Measurements from ENCODE around the gene ZNF727.
"Not testable (repeated sequence)": the region's sequence is repeated elsewhere in the genome, so short reads cannot be mapped to it uniquely, and the experiment has no call there.

The ZNF727 gene

GRCh38 chr7:64037095-64037494, 8.1 kb upstream of the ZNF727 start:
- no peak for DNase-seq (ENCODE audit: low spot score)

GRCh38 chr7:64046041-64046389, 781 bp downstream of the ZNF727 start:
- Histone ChIP-seq H3K36me3 (replicated peaks in 1 of 2; ENCODE audit: control insufficient read depth in 2 of 2, insufficient read depth in 2 of 2, low read length in 2 of 2) (no peaks in the 10 kb centered on the region), H3K27me3 (ENCODE audit: control insufficient read depth in 3 of 3, insufficient read depth in 3 of 3, low read depth in 1 of 3, low read length in 3 of 3) (no peaks in the 10 kb centered on the region), H3K27ac (replicated peaks; ENCODE audit: low read length) (no peak overlapping the region), H3K4ac (ENCODE audit: low read length) (no peak overlapping the region), H3K4me2 (ENCODE audit: insufficient read depth, low read length, poor library complexity, severe bottlenecking) (no peak overlapping the region), H3K23ac (ENCODE audit: low read depth, low read length, poor library complexity) (no peak overlapping the region), H2BK5ac (ENCODE audit: low read length) (no peak overlapping the region), H3K18ac (ENCODE audit: low read length) (no peak overlapping the region), H2AFZ (ENCODE audit: low read length) (no peak overlapping the region), H3K79me1 (ENCODE audit: low read depth, low read length) (no peaks in the 10 kb centered on the region), H3K14ac (ENCODE audit: low read length) (no peak overlapping the region), H2BK12ac (ENCODE audit: low read length) (no peak overlapping the region), H3K9ac (ENCODE audit: low read depth, low read length, poor library complexity) (no peak overlapping the region), H4K8ac (ENCODE audit: low read depth, low read length) (no peak overlapping the region), H3K9me3 (replicated peaks in 1 of 2; ENCODE audit: control insufficient read depth in 2 of 2, insufficient read depth in 1 of 2, low read depth in 1 of 2, low read length in 2 of 2) (peaks cover 0 to 24% of the 10 kb centered on the region in 2 donors), H4K91ac (ENCODE audit: low read depth, low read length, poor library complexity) (no peak overlapping the region), H2BK120ac (ENCODE audit: low read depth, low read length) (no peak overlapping the region), H3K4me1 (ENCODE audit: control insufficient read depth in 2 of 2, insufficient read depth in 1 of 2, low read depth in 1 of 2, low read length in 2 of 2) (no peaks in the 10 kb centered on the region), H2BK15ac (ENCODE audit: low read length) (no peak overlapping the region), H3K4me3 (ENCODE audit: low read length in 2 of 2) (no peak overlapping the region), H2AK5ac (ENCODE audit: low read depth, low read length) (no peak overlapping the region)
- no CpG with 5 or more reads among the region's 12 CpGs for WGBS, 2 donors (ENCODE audit: extremely low coverage in 2 of 2, insufficient read length in 2 of 2, insufficient replicate concordance in 1 of 2)
- DNase-seq (ENCODE audit: low spot score): no peak

More at GRCh38 chr7:64037095-64037494, 8.1 kb upstream of the ZNF727 start:
- no peaks in the 10 kb centered on the region for H3K4me1 ChIP-seq (ENCODE audit: control insufficient read depth in 2 of 2, insufficient read depth in 1 of 2, low read depth in 1 of 2, low read length in 2 of 2)
- no peak overlapping the region for H3K18ac ChIP-seq (ENCODE audit: low read length)
- no peak overlapping the region for H2AK5ac ChIP-seq (ENCODE audit: low read depth, low read length)
- no peak overlapping the region for H3K4ac ChIP-seq (ENCODE audit: low read length)
- no peak overlapping the region for H4K8ac ChIP-seq (ENCODE audit: low read depth, low read length)
- H2BK15ac ChIP-seq (ENCODE audit: low read length): no peak overlapping the region
- no peak overlapping the region for H3K4me2 ChIP-seq (ENCODE audit: insufficient read depth, low read length, poor library complexity, severe bottlenecking)
- H3K9ac ChIP-seq (ENCODE audit: low read depth, low read length, poor library complexity): no peak overlapping the region
- peak overlapping the region in 1 of 2 donors; percentile 58 for H3K4me3 ChIP-seq (ENCODE audit: low read length in 2 of 2)
- H3K79me1 ChIP-seq (ENCODE audit: low read depth, low read length): no peaks in the 10 kb centered on the region
- no peak overlapping the region for H3K14ac ChIP-seq (ENCODE audit: low read length)
- H2BK120ac ChIP-seq (ENCODE audit: low read depth, low read length): no peak overlapping the region
- H3K23ac ChIP-seq (ENCODE audit: low read depth, low read length, poor library complexity): no peak overlapping the region
- no peak overlapping the region for H2BK12ac ChIP-seq (ENCODE audit: low read length)
- H3K27me3 ChIP-seq (ENCODE audit: control insufficient read depth in 3 of 3, insufficient read depth in 3 of 3, low read depth in 1 of 3, low read length in 3 of 3): no peaks in the 10 kb centered on the region
- WGBS, 2 donors (ENCODE audit: extremely low coverage in 2 of 2, insufficient read length in 2 of 2, insufficient replicate concordance in 1 of 2): no CpG with 5 or more reads among the region's 21 CpGs
- H2AFZ ChIP-seq (ENCODE audit: low read length): no peak overlapping the region
- no peak overlapping the region for H4K91ac ChIP-seq (ENCODE audit: low read depth, low read length, poor library complexity)
- H3K36me3 ChIP-seq (replicated peaks in 1 of 2; ENCODE audit: control insufficient read depth in 2 of 2, insufficient read depth in 2 of 2, low read length in 2 of 2): no peaks in the 10 kb centered on the region
- H3K27ac ChIP-seq (replicated peaks; ENCODE audit: low read length): no peak overlapping the region
- no peak overlapping the region for H2BK5ac ChIP-seq (ENCODE audit: low read length)
- H3K9me3 ChIP-seq (replicated peaks in 1 of 2; ENCODE audit: control insufficient read depth in 2 of 2, insufficient read depth in 1 of 2, low read depth in 1 of 2, low read length in 2 of 2): peaks cover 0 to 26% of the 10 kb centered on the region in 2 donors

DNA sequence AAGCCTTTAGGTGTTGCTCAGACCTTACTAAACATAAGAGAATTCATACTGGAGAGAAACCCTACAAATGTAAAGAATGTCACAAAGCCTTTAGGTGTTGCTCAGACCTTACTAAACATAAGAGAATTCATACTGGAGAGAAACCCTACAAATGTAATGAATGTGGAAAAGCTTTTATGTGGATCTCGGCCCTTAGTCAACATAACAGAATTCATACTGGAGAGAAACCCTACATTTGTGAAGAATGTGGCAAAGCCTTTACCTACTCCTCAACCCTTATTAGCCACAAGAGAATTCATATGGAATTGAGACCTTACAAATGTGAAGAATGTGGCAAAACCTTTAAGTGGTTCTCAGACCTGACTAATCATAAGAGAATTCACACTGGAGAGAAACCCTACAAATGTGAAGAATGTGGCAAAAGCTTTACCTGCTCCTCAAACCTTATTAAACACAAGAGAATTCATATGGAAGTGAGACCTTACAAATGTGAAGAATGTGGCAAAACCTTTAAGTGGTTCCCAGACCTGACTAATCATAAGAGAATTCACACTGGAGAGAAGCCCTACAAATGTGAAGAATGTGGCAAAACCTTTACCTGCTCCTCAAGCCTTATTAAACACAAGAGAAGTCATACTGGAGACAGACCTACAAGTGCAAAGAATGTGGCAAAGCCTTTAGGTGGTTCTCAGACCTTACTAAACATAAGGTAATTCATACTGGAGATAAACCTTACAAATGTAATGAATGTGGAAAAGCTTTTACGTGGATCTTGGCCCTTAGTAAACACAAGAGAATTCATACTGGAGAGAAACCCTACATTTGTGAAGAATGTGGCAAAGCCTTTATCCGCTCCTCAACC, 32.8 kb downstream of the ZNF727 start:
- not testable (repeated sequence) for H3K27ac ChIP-seq (replicated peaks; ENCODE audit: low read length)

GRCh38 chr7:64078699-64078994, 33.4 kb downstream of the ZNF727 start:
- no peaks in the 10 kb centered on the region for H3K79me1 ChIP-seq (ENCODE audit: low read depth, low read length)
- no peak overlapping the region for H4K8ac ChIP-seq (ENCODE audit: low read depth, low read length)
- peaks cover 11 to 40% of the 10 kb centered on the region in 2 donors for H3K9me3 ChIP-seq (replicated peaks in 1 of 2; ENCODE audit: control insufficient read depth in 2 of 2, insufficient read depth in 1 of 2, low read depth in 1 of 2, low read length in 2 of 2)
- H3K14ac ChIP-seq (ENCODE audit: low read length): no peak overlapping the region
- H2BK120ac ChIP-seq (ENCODE audit: low read depth, low read length): no peak overlapping the region
- no peak overlapping the region for H2BK5ac ChIP-seq (ENCODE audit: low read length)
- no peak overlapping the region for H3K4ac ChIP-seq (ENCODE audit: low read length)
- no CpG with 5 or more reads among the region's 2 CpGs for WGBS, 2 donors (ENCODE audit: extremely low coverage in 2 of 2, insufficient read length in 2 of 2, insufficient replicate concordance in 1 of 2)
- H2BK15ac ChIP-seq (ENCODE audit: low read length): no peak overlapping the region
- no peak overlapping the region for H3K18ac ChIP-seq (ENCODE audit: low read length)
- no peak overlapping the region for H3K23ac ChIP-seq (ENCODE audit: low read depth, low read length, poor library complexity)
- no peak overlapping the region for H3K4me2 ChIP-seq (ENCODE audit: insufficient read depth, low read length, poor library complexity, severe bottlenecking)
- no peak overlapping the region for H2AK5ac ChIP-seq (ENCODE audit: low read depth, low read length)
- DNase-seq (ENCODE audit: low spot score): no peak
- no peak overlapping the region for H2AFZ ChIP-seq (ENCODE audit: low read length)
- no peak overlapping the region for H3K4me3 ChIP-seq (ENCODE audit: low read length in 2 of 2)
- H2BK12ac ChIP-seq (ENCODE audit: low read length): no peak overlapping the region
- H3K27me3 ChIP-seq (ENCODE audit: control insufficient read depth in 3 of 3, insufficient read depth in 3 of 3, low read depth in 1 of 3, low read length in 3 of 3): no peaks in the 10 kb centered on the region
- no peak overlapping the region for H3K27ac ChIP-seq (replicated peaks; ENCODE audit: low read length)
- H4K91ac ChIP-seq (ENCODE audit: low read depth, low read length, poor library complexity): no peak overlapping the region
- no peak overlapping the region for H3K9ac ChIP-seq (ENCODE audit: low read depth, low read length, poor library complexity)
- no peaks in the 10 kb centered on the region for H3K4me1 ChIP-seq (ENCODE audit: control insufficient read depth in 2 of 2, insufficient read depth in 1 of 2, low read depth in 1 of 2, low read length in 2 of 2)
- H3K36me3 ChIP-seq (replicated peaks in 1 of 2; ENCODE audit: control insufficient read depth in 2 of 2, insufficient read depth in 2 of 2, low read length in 2 of 2): no peaks in the 10 kb centered on the region

More for the DNA sequence above, 32.8 kb downstream of the ZNF727 start:
- not testable (repeated sequence) for H3K18ac ChIP-seq (ENCODE audit: low read length); H3K23ac ChIP-seq (ENCODE audit: low read depth, low read length, poor library complexity); H3K4me2 ChIP-seq (ENCODE audit: insufficient read depth, low read length, poor library complexity, severe bottlenecking); DNase-seq (ENCODE audit: low spot score); H3K4ac ChIP-seq (ENCODE audit: low read length); H3K4me3 ChIP-seq (ENCODE audit: low read length in 2 of 2); H3K79me1 ChIP-seq (ENCODE audit: low read depth, low read length); H2AFZ ChIP-seq (ENCODE audit: low read length); H2BK12ac ChIP-seq (ENCODE audit: low read length); H2BK120ac ChIP-seq (ENCODE audit: low read depth, low read length); H4K91ac ChIP-seq (ENCODE audit: low read depth, low read length, poor library complexity); H3K27me3 ChIP-seq (ENCODE audit: control insufficient read depth in 3 of 3, insufficient read depth in 3 of 3, low read depth in 1 of 3, low read length in 3 of 3); H3K14ac ChIP-seq (ENCODE audit: low read length); H2BK5ac ChIP-seq (ENCODE audit: low read length); H4K8ac ChIP-seq (ENCODE audit: low read depth, low read length); H3K9ac ChIP-seq (ENCODE audit: low read depth, low read length, poor library complexity); H3K36me3 ChIP-seq (replicated peaks in 1 of 2; ENCODE audit: control insufficient read depth in 2 of 2, insufficient read depth in 2 of 2, low read length in 2 of 2); H2BK15ac ChIP-seq (ENCODE audit: low read length); H3K4me1 ChIP-seq (ENCODE audit: control insufficient read depth in 2 of 2, insufficient read depth in 1 of 2, low read depth in 1 of 2, low read length in 2 of 2); H2AK5ac ChIP-seq (ENCODE audit: low read depth, low read length)
- H3K9me3 ChIP-seq (replicated peaks in 1 of 2; ENCODE audit: control insufficient read depth in 2 of 2, insufficient read depth in 1 of 2, low read depth in 1 of 2, low read length in 2 of 2): peaks cover 11 to 40% of the 10 kb centered on the region in 2 donors
- no CpG with 5 or more reads among the region's 3 CpGs for WGBS, 2 donors (ENCODE audit: extremely low coverage in 2 of 2, insufficient read length in 2 of 2, insufficient replicate concordance in 1 of 2)
